GM21529 (cell line): ENCODE measurements around the gene CBLN3.
"Not testable (repeated sequence)": the region's sequence is repeated elsewhere in the genome, so short reads cannot be mapped to it uniquely, and the experiment has no call there.

Experiments used
- ATAC-seq: cut with Tn5 transposase; IDR thresholded peaks from one replicate; pipeline ENCODE4 v1.9.1; 2021; ENCODE audit not compliant: unreplicated experiment

CBLN3 gene

DNA sequence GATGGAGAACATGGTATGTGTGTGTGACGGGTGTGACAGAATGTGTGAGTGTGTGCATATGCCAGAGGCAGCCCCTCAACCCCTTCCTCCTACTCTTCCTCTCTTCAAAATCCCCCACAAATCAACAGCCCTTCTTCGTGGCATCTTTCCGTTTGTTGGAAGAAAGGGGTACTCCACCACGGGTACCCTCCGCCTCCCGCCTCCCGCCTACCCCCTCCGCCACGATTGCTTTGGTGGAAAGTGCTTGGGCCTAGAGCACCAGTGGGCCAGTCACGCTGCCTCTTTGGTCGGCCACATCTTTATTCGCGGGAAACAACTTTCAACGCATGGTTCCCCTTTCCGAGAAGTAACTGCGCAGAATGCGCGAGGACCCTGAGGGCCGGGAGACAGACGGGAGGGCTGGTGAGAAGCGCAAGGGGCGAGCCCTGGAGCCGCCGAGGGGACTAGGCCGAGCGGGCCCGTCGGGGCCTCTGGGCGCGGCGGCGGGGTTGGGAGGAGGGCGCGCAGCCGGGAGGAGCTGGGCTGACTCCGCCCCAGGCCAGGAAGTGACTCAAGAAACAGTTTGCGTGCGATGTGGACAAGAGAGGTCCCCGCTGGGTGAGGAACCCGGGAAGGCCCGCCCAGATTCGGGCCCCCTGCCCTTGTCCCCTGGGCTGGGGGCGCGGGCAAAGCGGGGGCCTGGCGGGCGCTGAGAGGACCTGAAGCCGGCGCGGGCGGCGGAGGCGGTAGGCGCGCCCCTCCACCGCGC is at the start of gene CBLN3, which contains the start of gene KHNYN:
TSS of gene CBLN3 (minus strand) at position 274 of the 748 bp plus-strand sequence. CDS start 614 bp downstream, outside the sequence.
TSS of gene KHNYN (plus strand) at position 560 of the 748 bp plus-strand sequence. CDS start 777 bp downstream, outside the sequence.
- peak; percentile 87 for ATAC-seq

GRCh38 chr14:24475261-24475660 is 45.8 kb upstream of the CBLN3 start:
- no peak for ATAC-seq

DNA sequence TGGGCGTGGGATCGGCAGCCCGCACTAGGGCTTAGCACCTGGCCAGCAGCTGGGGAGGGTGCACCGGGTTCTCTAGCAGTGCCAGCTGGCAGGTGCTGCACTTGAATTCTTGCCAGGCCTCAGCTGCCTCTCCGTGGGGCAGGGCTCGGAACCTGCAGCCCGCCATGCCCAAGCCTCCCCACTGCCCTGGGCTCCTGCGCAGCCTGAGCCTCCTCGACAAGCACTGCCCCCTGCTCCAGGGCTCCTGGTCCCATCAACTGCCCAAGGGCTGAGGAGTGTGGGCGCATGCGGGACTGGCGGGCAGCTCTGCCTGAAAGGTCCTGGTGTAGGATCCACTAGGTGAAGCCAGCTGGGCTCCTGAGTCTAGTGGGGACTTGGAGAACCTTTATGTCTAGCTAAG is 43.7 kb upstream of the CBLN3 start:
- ATAC-seq = no peak

DNA sequence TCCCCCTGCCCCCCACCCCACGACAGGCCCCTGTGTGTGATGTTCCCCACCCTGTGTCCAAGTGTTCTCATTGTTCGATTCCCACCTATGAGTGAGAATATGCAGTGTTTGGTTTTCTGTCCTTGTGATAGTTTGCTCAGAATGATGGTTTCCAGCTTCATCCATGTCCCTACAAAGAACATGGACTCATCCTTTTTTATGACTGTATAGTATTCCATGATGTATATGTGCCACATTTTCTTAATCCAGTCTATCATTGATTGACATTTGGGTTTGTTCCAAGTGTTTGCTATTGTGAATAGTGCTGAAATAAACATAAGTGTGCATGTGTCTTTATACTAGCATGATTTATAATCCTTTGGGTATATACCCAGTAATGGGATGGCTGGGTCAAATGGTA is 41.0 kb upstream of the CBLN3 start:
- not testable (repeated sequence) for ATAC-seq

GRCh38 chr14:24465805-24466204 is 36.3 kb upstream of the CBLN3 start:
- ATAC-seq = no peak

GRCh38 chr14:24465368-24465767 is 35.9 kb upstream of the CBLN3 start:
- ATAC-seq = no peak

GRCh38 chr14:24463884-24464785 is 34.7 kb upstream of the CBLN3 start:
- no peak for ATAC-seq

GRCh38 chr14:24463017-24463883 is 33.8 kb upstream of the CBLN3 start:
- no peak for ATAC-seq

DNA sequence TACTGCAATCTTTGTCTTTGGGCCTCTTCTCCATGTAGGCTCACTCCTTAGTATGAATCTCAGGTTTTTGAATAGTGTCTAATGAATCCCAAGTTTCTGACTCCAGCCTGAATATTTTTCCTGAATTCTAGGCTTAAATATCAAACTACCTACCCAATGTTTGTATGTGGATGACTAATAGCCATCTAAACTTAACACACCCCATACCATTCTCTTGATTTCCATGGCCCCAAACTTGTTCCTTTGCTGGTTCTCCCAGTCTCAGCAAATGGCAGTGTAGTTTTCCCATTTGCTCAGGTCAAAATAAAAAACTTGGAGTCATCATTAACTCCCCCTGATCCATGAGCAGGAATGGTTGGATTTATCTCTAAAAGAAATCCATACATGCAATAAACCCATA is 31.9 kb upstream of the CBLN3 start:
- no peak for ATAC-seq

DNA sequence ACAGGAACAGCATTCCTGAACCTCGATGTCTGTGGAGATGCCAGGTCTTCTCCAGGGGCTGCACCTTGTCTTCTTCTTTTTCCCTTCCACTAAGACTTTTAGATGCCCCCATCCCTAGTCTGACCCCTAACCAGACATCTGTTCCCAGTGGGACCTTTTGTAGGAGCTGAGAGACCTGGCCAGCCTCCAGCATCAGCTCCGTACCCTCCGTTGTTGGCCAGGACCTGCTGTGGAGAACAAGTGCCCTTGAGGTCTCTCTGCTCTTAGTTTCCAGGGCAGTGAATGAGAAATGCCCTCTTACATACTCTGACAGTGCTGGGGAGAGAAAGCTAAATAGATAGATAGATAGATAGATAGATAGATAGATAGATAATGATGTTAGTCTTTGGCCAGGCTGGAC is 29.9 kb upstream of the CBLN3 start:
- ATAC-seq = no peak

DNA sequence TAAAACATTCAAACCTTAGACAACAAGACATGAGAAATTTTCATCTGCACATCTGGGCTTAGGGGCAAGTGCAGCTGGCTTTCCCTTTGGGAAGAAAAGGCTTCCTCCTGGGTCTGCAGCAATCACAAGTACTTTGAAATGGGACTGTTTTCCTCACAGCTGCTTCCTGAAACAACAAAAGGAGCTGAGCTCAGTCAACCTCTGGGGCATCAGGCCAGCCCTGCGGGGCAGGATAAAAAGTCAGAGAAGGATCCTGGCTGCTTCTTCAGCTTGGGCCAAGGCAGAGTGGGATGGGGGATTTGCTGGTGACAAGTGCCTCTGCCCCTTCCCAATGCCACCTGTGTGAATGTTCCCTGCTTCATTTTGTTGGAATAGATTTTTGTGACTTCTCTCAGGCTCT is 29.3 kb upstream of the CBLN3 start:
- no peak for ATAC-seq

DNA sequence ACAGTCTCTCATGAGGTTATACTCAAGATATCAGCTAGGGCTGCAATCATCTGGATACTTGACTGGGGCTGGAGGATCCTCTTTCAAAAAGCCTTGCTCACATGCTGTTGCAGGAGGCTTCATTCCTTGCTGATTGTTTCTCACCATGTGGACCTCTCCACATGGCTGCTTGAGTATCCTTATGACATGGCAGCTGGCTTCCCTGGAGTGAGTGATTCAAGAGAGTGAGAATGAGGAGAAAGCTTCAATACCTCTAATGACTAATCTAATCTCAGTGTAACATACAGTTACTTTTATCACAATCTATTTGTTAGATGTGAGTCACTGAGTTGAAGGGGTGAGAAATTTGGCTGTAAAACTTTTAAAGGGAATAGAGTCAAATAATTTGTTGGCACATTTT is 27.5 kb upstream of the CBLN3 start:
- no peak for ATAC-seq

- ATAC-seq = not testable (repeated sequence)
Observed at GRCh38 chr14:24450828-24451227, 21.4 kb upstream of the CBLN3 start.

GRCh38 chr14:24443053-24443665 is 13.7 kb upstream of the CBLN3 start:
- ATAC-seq = no peak

GRCh38 chr14:24442240-24443052 is 13.0 kb upstream of the CBLN3 start, which contains the start of gene SDR39U1:
TSS of gene SDR39U1 (minus strand) at chr14:24442776. CDS start at chr14:24442769, 7 bp downstream.
- ATAC-seq = peak; percentile 89

DNA sequence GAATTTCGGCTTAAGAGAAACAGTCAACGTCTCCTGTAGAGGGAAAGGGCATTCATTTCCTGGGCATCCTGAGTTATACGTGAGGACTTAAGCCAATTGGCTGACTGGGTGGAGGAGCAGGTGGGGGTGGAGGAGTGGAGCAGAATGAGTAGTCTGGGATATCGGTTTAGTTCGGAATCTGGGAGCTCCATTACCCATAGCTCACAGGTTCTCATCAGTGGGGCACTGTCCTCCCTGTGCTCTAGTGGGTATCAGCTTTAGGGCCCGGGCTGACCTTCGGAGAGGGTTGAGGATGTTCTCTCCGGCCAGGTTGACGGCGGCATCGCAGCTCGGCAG is 12.4 kb upstream of the CBLN3 start:
- ATAC-seq = no peak

GRCh38 chr14:24441485-24441884 is 12.0 kb upstream of the CBLN3 start:
- ATAC-seq = no peak

GRCh38 chr14:24440606-24441399 is 11.3 kb upstream of the CBLN3 start:
- no peak for ATAC-seq
